Activated CD8-positive, alpha-beta memory T cell treated with anti-CD3 and anti-CD28 coated beads for 48 hours (primary cell): ENCODE results near the gene GRAMD2B.

ENCODE experiments used
- DNase-seq, 3 experiments: peaks; one replicate each; pipeline ENCODE4 v3.0.0-alpha.2; 2020; ENCODE audit warnings: low read depth in 2 of 3, low spot score in 2 of 3

Gene GRAMD2B

DNA sequence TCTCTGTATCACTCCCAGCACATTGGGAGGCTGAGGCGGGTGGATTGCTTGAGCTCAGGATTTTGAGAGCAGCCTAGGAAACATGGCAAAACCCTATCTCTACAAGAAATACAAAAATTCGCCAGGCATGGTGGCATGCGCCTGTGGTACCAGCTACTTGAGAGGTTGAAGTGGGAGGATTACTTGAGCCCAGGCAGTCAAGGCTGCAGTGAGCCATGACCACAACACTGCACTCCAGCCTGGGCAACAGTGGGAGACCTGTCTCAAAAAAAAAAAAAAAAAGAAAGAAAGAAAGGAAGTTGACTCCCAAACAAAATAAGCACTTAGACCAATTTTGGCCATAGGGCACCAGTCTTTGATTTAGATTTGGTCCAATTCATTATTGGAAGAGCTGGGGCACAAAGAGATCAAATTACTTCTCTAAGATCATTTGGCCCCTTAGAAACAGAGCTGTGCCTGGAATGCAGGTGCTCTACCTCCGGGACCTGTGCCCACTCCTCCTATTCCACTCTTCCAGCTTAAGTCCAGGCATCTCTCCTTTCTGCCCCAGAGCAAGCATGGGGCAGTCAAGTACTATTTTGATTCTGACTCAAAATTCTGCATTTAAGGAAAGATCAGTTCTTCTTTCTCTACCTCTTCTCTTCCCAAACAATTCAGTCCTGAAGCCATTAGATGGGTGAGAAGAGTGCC lies 112.8 kb downstream of the GRAMD2B start:
- DNase-seq: no peak

DNA sequence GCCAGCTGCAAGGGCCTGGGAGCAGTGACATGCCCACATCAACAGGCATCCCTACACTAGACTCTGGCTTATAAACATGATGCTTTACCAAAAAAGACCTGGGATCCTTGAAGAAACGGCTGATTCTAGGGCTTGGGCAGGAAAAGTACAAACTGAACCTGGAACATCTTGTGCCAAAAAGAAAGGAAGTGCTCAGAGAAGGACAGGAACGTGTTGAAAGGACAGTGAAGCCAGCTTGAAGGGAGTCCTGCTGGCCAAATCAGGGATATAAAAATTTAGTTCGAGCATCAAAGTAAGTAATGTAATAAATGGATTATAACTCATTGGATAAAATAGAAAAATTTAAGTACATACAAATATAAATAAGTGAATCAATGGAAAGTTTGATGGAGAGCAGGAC lies 113.7 kb downstream of the GRAMD2B start:
- no peak for DNase-seq

DNA sequence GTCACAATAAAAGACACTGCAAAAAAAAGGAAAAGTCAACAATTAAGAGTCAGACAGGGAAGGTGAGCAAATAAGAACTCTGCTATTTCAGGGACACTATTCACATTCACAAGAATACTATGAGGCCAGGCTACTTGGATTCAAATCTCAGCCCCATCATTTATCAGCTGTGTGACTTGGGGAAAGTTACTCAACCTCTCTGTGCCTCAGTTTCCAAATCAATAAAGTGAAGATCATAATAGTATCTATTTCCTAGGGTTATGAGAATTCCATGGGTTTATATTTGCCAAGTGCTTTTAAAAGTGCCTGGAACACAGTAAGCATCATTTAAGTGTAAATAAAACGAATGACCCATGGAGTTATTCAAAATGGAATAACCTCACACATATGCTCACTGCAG lies 115.4 kb downstream of the GRAMD2B start:
- no peak for DNase-seq

DNA sequence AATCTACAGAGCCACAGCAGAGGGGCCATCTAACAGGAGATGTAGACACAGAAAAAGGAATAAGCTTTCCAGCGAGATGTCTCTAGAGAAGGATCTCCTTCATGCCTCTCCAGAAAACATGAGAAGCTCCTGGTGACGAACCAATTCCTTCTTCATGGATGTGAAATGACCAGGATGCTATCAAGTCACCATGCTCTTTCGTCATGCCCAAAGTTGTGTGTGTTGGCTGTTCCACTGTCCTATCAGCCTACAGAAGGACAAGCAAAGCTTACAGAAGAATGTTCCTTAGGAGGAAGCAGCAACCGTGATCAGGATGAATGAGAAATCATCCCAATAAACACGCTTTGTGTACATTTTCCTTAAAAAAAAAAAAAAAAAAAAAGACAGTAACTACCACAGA lies 117.4 kb downstream of the GRAMD2B start:
- no peak for DNase-seq

DNA sequence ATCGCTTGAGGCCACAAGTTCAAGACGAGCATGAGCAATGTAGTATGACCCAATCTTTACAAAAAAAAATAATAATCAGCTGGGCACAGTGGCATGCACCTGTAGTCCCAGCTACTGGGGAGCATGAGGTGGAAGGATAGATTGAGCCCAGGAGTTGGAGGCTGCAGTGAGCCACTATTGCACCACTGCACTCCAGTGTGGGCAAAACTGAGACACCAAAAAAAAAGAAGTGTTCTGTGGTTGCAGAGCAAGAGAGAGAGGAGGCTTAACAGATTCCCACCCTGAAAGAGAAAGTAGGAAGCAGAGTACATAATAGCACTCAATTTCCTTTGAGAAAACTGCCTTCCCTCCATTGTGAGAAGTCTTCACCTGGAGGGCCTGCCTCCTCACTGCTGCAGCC lies 119.2 kb downstream of the GRAMD2B start:
- DNase-seq: no peak

DNA sequence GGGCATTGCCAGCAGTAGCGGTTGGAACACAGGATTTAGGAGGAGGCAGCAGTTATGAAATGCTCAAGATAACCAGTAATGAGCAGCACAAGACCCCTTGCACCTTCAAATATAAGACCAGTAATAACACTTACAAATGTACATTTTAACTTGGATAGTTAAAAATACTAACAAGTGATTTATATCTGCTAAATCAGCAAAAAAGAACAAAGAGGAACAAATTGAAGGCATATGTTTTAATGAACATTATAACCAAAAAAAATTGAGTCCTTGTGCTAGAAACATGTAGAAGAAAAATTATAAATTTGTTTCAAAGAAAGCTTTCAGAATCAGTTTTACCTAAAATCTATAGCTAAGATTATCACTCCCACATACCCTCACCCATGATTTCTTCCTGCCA lies 119.8 kb downstream of the GRAMD2B start:
- DNase-seq: no peak

DNA sequence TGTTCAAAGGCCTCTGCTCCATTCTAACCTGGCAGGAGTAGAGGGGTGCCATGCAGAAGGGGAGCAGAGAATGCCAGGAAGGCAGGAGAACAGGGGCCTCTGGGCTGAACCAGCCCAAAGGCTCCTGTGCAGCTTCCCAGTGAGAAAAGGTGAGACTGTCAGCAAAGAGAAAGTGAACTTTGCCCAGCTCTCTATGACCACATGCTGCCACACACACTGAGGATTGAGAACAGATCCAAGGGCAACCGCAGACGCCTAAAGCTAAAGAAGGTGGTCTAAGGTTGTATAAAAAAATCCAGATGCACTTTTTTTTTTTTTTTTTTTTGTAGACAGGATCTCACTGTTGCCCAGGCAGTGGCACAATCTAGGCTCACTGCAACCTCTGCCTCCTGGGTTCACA lies 120.5 kb downstream of the GRAMD2B start:
- no peak for DNase-seq
